Hepatocyte (in vitro differentiated cells): ENCODE results near the gene ZFPM1. TPM values are rescaled to one million over a fixed set of nuclear protein-coding genes. Genes with fewer than 3 reads are reported as not detected.

ENCODE experiments used
- DNase-seq: peaks from one replicate; pipeline ENCODE4 v3.0.0-alpha.2; 2016; ENCODE audit warnings: low spot score
- H2AFZ ChIP-seq: fragments of 200-600 bp; sonication (generic); 2 replicates; pipeline ENCODE4 v1.6.0; 2016; ENCODE audit warnings: antibody characterized with exemption, mild to moderate bottlenecking
- H3K27ac ChIP-seq: fragments of 200-600 bp; sonication (generic); 2 replicates; pipeline ENCODE4 v1.5.1; 2016; ENCODE audit warnings: mild to moderate bottlenecking
- H3K27me3 ChIP-seq: fragments of 200-600 bp; sonication (generic); 2 replicates; pipeline ENCODE4 v1.6.1; 2016
- H3K36me3 ChIP-seq: fragments of 200-600 bp; sonication (generic); replicated peaks from 2 replicates; pipeline ENCODE4 v1.5.1; 2016; ENCODE audit warnings: low read depth; ENCODE audit not compliant: insufficient read depth
- H3K4me1 ChIP-seq: fragments of 200-600 bp; sonication (generic); 2 replicates; pipeline ENCODE4 v1.5.1; 2016; ENCODE audit warnings: mild to moderate bottlenecking, moderate library complexity; ENCODE audit not compliant: insufficient read depth
- H3K4me2 ChIP-seq: fragments of 200-600 bp; sonication (generic); 2 replicates; pipeline ENCODE4 v1.6.0; 2016
- H3K4me3 ChIP-seq: fragments of 200-600 bp; sonication (generic); 2 replicates; pipeline ENCODE4 v1.5.1; 2016; ENCODE audit warnings: mild to moderate bottlenecking
- H3K79me2 ChIP-seq: fragments of 200-600 bp; sonication (generic); 2 replicates; pipeline ENCODE4 v1.6.0; 2017; ENCODE audit warnings: mild to moderate bottlenecking
- H3K9me2 ChIP-seq: fragments of 200-600 bp; sonication (generic); replicated peaks from 2 replicates; pipeline ENCODE4 v1.6.0; 2017; ENCODE audit warnings: mild to moderate bottlenecking; ENCODE audit not compliant: insufficient read depth
- H3K9me3 ChIP-seq: fragments of 200-600 bp; sonication (generic); 2 replicates; pipeline ENCODE4 v1.5.1; 2016; ENCODE audit warnings: low read depth, mild to moderate bottlenecking
- H4K20me1 ChIP-seq: fragments of 200-600 bp; sonication (generic); 2 replicates; pipeline ENCODE4 v1.6.0; 2016; ENCODE audit warnings: mild to moderate bottlenecking; ENCODE audit not compliant: insufficient read depth, poor library complexity, severe bottlenecking
- CTCF ChIP-seq: fragments of 200-600 bp; sonication (generic); IDR thresholded peaks from 2 replicates; pipeline ENCODE4 v1.5.1; 2016; ENCODE audit warnings: antibody characterized with exemption, mild to moderate bottlenecking; ENCODE audit not compliant: poor library complexity
- EZH2 ChIP-seq: fragments of 200-600 bp; sonication (generic); IDR thresholded peaks from 2 replicates; pipeline ENCODE4 v1.6.1; 2016; ENCODE audit warnings: antibody characterized with exemption, mild to moderate bottlenecking, borderline replicate concordance
- EZH2phosphoT487 ChIP-seq: fragments of 200-600 bp; sonication (generic); IDR thresholded peaks from one replicate; pipeline ENCODE4 v1.6.1; 2018; ENCODE audit warnings: antibody characterized with exemption, mild to moderate bottlenecking, low read depth, moderate library complexity; ENCODE audit not compliant: unreplicated experiment, severe bottlenecking
- WGBS: methylation state at CpG from one replicate; pipeline ENCODE4 v1.1.6; 2016; ENCODE audit warnings: low lambda C conversion rate; ENCODE audit errors: missing lambda C conversion rate; 5-methylcytosine and 5-hydroxymethylcytosine counted together
- polyA plus RNA-seq: library from polyadenylated mRNA; unstranded; fragments of >200 nt; fragmentation: Nextera tagmentation; extraction: Ambion mirVana; gene quantifications from 2 replicates; pipeline ENCODE4 v1.2.1, GENCODE V29; 2016
- total RNA-seq: library from RNA; depleted of rRNA; stranded (reverse); fragments of >200 nt; gene quantifications from 2 replicates; pipeline ENCODE4 v1.2.3, GENCODE V29; 2014

The ZFPM1 gene
- total and polyA plus RNA-seq, 2 experiments from 2014 or later = 4.1 to 11.9 TPM

GRCh38 chr16:88540346-88540977, 87.4 kb downstream of the ZFPM1 start:
- Histone ChIP-seq H3K9me2 (no peaks in the 10 kb centered on the region), H3K27me3 (peaks cover 5% of the 10 kb centered on the region), H3K4me2 (no peak overlapping the region), H3K9me3 (no peaks in the 10 kb centered on the region), H3K4me3 (no peak overlapping the region), H3K27ac (no peak overlapping the region), H3K4me1 (no peaks in the 10 kb centered on the region), H2AFZ (no peak overlapping the region), H3K79me2 (no peaks in the 10 kb centered on the region), H3K36me3 (no peaks in the 10 kb centered on the region), H4K20me1 (no peaks in the 10 kb centered on the region)
- 74% methylated on average over 19 of the region's 20 CpGs for WGBS
- DNase-seq = no peak
- TF ChIP-seq EZH2phosphoT487 (no peak), CTCF (no peak), EZH2 (no peak)

GRCh38 chr16:88541831-88542616, 88.9 kb downstream of the ZFPM1 start:
- Histone ChIP-seq H3K27ac (no peak overlapping the region), H3K4me1 (no peaks in the 10 kb centered on the region), H3K9me3 (no peaks in the 10 kb centered on the region), H3K79me2 (no peaks in the 10 kb centered on the region), H3K36me3 (no peaks in the 10 kb centered on the region), H3K4me3 (no peak overlapping the region), H3K27me3 (peaks cover 5% of the 10 kb centered on the region), H3K4me2 (no peak overlapping the region), H2AFZ (no peak overlapping the region), H3K9me2 (no peaks in the 10 kb centered on the region), H4K20me1 (no peaks in the 10 kb centered on the region)
- no peak for DNase-seq
- 76% methylated on average over 15 of the region's 15 CpGs for WGBS
- TF ChIP-seq CTCF (no peak), EZH2phosphoT487 (no peak), EZH2 (no peak)

GRCh38 chr16:88543230-88543813, 90.2 kb downstream of the ZFPM1 start:
- no peaks in the 10 kb centered on the region for H3K9me3 ChIP-seq
- H4K20me1 ChIP-seq = no peaks in the 10 kb centered on the region
- no peak overlapping the region for H3K4me2 ChIP-seq
- H3K79me2 ChIP-seq = no peaks in the 10 kb centered on the region
- H2AFZ ChIP-seq = no peak overlapping the region
- no peak for DNase-seq
- H3K27ac ChIP-seq = no peak overlapping the region
- no peaks in the 10 kb centered on the region for H3K9me2 ChIP-seq
- no peaks in the 10 kb centered on the region for H3K36me3 ChIP-seq
- WGBS = 85% methylated on average over 8 of the region's 8 CpGs
- H3K4me1 ChIP-seq = no peaks in the 10 kb centered on the region
- H3K4me3 ChIP-seq = no peak overlapping the region
- peaks cover 6% of the 10 kb centered on the region for H3K27me3 ChIP-seq
- no peak for TF ChIP-seq EZH2phosphoT487
- no peak for TF ChIP-seq EZH2
- TF ChIP-seq CTCF = no peak
